HG03196 (cell line): ENCODE measurements around the gene SH2D3C.
A peak's percentile ranks its signal among the peaks of the same experiment; 100 is the strongest.

Source experiments
- ATAC-seq: cut with Tn5 transposase; IDR thresholded peaks from one replicate; pipeline ENCODE4 v1.9.1; 2021; ENCODE audit not compliant: unreplicated experiment

Gene SH2D3C

GRCh38 chr9:127700594-127701255, 77.7 kb downstream of the SH2D3C start:
- ATAC-seq = no peak

GRCh38 chr9:127700140-127700539, 78.3 kb downstream of the SH2D3C start:
- no peak for ATAC-seq

GRCh38 chr9:127698985-127699670, 79.3 kb downstream of the SH2D3C start:
- ATAC-seq = peak; percentile 89

- ATAC-seq = no peak
Observed at GRCh38 chr9:127698386-127698785, 80.1 kb downstream of the SH2D3C start.

- no peak for ATAC-seq
Observed at GRCh38 chr9:127697575-127697974, 80.9 kb downstream of the SH2D3C start.

GRCh38 chr9:127694890-127695720, 83.4 kb downstream of the SH2D3C start:
- ATAC-seq = no peak

- no peak for ATAC-seq
Observed at GRCh38 chr9:127693697-127694096, 84.8 kb downstream of the SH2D3C start.

- ATAC-seq = no peak
Observed at GRCh38 chr9:127693143-127693542, 85.3 kb downstream of the SH2D3C start.

GRCh38 chr9:127692071-127692470, 86.4 kb downstream of the SH2D3C start:
- no peak for ATAC-seq

GRCh38 chr9:127690735-127691134, 87.7 kb downstream of the SH2D3C start:
- ATAC-seq = no peak

- no peak for ATAC-seq
Observed at GRCh38 chr9:127689329-127690000, 89.0 kb downstream of the SH2D3C start.
